RWPE1 (cell line): ENCODE results near the gene CLASP1.
A peak's percentile ranks its signal among the peaks of the same experiment; 100 is the strongest.

Experiments used
- CTCF ChIA-PET: fragments of 350-600 bp; sonication (Branson Sonifier 250); formaldehyde crosslinking; extraction: SDS; loops from one replicate; lab custom pipeline; 2021; lab: Yijun Ruan, JAX
- POLR2A ChIA-PET: fragments of 400-600 bp; formaldehyde crosslinking; extraction: SDS; loops from one replicate; lab custom pipeline; 2020; ENCODE audit warnings: antibody characterized with exemption; ENCODE audit not compliant: low non-redundant PET; lab: Yijun Ruan, JAX
- DNase-seq: peaks from one replicate; pipeline ENCODE4 v3.0.0; 2012; ENCODE audit warnings: low spot score
- H3K27ac ChIP-seq: fragments of 450-650 bp; 2 replicates; pipeline ENCODE4 v1.5.1; 2017
- CTCF ChIP-seq: fragments of 450-650 bp; conservative IDR thresholded peaks from 2 replicates; pipeline ENCODE4 v1.5.1; 2017; ENCODE audit warnings: low read depth, mild to moderate bottlenecking

Gene CLASP1

GRCh38 chr2:121350402-121350775 lies 298.9 kb downstream of the CLASP1 start:
- TF ChIP-seq CTCF, result no peak
- no peak for DNase-seq
- ChIA-PET CTCF (interaction anchor here (0.6 kb wide), 1 partner anchor 251 kb away, joined by 3 read pairs; no protein-coding TSS in a partner anchor), POLR2A (no interaction called here)
- no peak overlapping the region for H3K27ac ChIP-seq

GRCh38 chr2:121349721-121350401 lies 299.4 kb downstream of the CLASP1 start:
- no peak for TF ChIP-seq CTCF
- POLR2A ChIA-PET, result no interaction called here
- CTCF ChIA-PET, result interaction anchor here (0.6 kb wide), 1 partner anchor 251 kb away, joined by 3 read pairs; no protein-coding TSS in a partner anchor
- no peak overlapping the region for H3K27ac ChIP-seq
- no peak for DNase-seq

- no peak overlapping the region for H3K27ac ChIP-seq
- no peak for DNase-seq
- ChIA-PET CTCF (interaction anchor here (0.6 to 0.7 kb wide), 2 partner anchors 11 to 412 kb away, joined by 3 read pairs; no protein-coding TSS in a partner anchor), POLR2A (no interaction called here)
- no peak for TF ChIP-seq CTCF
Measured at GRCh38 chr2:121348128-121348740, 301.0 kb downstream of the CLASP1 start.

GRCh38 chr2:121346859-121347258 lies 302.4 kb downstream of the CLASP1 start:
- POLR2A ChIA-PET, result no interaction called here
- no peak for TF ChIP-seq CTCF
- CTCF ChIA-PET, result no interaction called here
- no peak for DNase-seq
- no peak overlapping the region for H3K27ac ChIP-seq

- DNase-seq, result peak; percentile 30
- H3K27ac ChIP-seq, result peak overlapping the region; percentile 55
- ChIA-PET CTCF (no interaction called here), POLR2A (no interaction called here)
- no peak for TF ChIP-seq CTCF
Measured at GRCh38 chr2:121346407-121346806, 302.9 kb downstream of the CLASP1 start.

GRCh38 chr2:121345887-121346286 lies 303.4 kb downstream of the CLASP1 start:
- ChIA-PET CTCF (interaction anchor here (0.5 kb wide), 1 partner anchor 402 kb away, joined by 4 read pairs; no protein-coding TSS in a partner anchor), POLR2A (no interaction called here)

More at GRCh38 chr2:121345887-121346286, 303.4 kb downstream of the CLASP1 start:
- no peak for DNase-seq
- peak overlapping the region; percentile 55 for H3K27ac ChIP-seq
- no peak for TF ChIP-seq CTCF
